ENCODE data around the gene GGNBP2. TPM values are rescaled to one million over a fixed set of nuclear protein-coding genes. Genes with fewer than 3 reads are reported as not detected.

Gene GGNBP2
- total RNA-seq, 2 donors from 2014 or later: 36.3 to 43.8 TPM

DNA sequence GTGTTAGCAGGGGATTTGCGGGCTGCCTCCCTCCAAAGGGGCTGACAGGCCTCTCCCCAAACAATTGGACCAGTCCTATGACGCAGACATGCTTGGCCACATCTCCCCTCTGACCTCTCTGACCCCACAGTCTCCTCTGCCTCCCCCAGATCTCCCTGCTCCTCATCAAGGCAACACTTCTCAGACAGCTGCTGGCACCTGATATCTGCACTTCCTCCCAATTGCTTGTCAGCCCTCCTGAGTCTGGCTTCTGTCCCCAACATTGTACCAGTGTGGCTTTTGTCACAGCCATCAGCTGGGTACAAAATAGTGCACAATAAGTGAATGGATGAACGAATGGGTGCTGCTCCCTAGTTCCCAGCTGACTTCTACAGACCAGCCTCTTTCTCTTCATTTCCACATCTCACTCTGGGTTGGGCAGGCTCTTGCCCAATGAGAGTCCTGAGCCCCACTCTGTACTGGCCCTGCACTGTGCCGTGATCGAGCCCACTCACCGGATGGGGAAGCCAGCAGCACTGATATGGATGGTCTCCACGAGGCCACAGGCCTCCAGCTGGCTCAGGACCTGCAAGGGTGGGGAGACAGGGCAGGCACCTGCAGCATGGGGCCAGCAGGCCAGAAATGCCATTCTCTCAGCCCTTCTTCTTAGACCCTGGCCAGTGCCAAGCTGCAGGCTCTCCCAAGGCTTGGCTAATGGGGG, 41.1 kb upstream of the GGNBP2 start:
- no peaks in the 10 kb centered on the region for H3K4me1 ChIP-seq
- ATAC-seq (no peak), DNase-seq (no peak)
- H3K9me3 ChIP-seq: no peaks in the 10 kb centered on the region
- no peak overlapping the region for H3K27ac ChIP-seq
- TF ChIP-seq, protein P1, sequence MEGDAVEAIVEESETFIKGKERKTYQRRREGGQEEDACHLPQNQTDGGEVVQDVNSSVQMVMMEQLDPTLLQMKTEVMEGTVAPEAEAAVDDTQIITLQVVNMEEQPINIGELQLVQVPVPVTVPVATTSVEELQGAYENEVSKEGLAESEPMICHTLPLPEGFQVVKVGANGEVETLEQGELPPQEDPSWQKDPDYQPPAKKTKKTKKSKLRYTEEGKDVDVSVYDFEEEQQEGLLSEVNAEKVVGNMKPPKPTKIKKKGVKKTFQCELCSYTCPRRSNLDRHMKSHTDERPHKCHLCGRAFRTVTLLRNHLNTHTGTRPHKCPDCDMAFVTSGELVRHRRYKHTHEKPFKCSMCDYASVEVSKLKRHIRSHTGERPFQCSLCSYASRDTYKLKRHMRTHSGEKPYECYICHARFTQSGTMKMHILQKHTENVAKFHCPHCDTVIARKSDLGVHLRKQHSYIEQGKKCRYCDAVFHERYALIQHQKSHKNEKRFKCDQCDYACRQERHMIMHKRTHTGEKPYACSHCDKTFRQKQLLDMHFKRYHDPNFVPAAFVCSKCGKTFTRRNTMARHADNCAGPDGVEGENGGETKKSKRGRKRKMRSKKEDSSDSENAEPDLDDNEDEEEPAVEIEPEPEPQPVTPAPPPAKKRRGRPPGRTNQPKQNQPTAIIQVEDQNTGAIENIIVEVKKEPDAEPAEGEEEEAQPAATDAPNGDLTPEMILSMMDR (IDR thresholded peaks at IDR 0.05): no peak
- TF ChIP-seq POLR2A (IDR thresholded peaks at IDR 0.05): no peak
- peaks cover 0 to 10% of the 10 kb centered on the region in 2 donors for H3K36me3 ChIP-seq (replicated peaks in 1 of 2; ENCODE audit: insufficient read depth in 1 of 2, low read depth in 2 of 2)
- no peak overlapping the region for H3K4me3 ChIP-seq
- H3K27me3 ChIP-seq: no peaks in the 10 kb centered on the region
- intact Hi-C loops (cut with DNase I): no loop called here
- 90 to 97% methylated on average over 5 to 7 of the region's 7 CpGs for WGBS, 2 donors

GRCh38 chr17:36504156-36504545, 40.6 kb upstream of the GGNBP2 start:
- peaks cover 0 to 8% of the 10 kb centered on the region in 2 donors for H3K36me3 ChIP-seq (replicated peaks in 1 of 2; ENCODE audit: insufficient read depth in 1 of 2, low read depth in 2 of 2)
- H3K27me3 ChIP-seq: no peaks in the 10 kb centered on the region
- no peaks in the 10 kb centered on the region for H3K4me1 ChIP-seq
- intact Hi-C loops (cut with DNase I): no loop called here
- H3K27ac ChIP-seq: no peak overlapping the region
- ATAC-seq: no peak
- no peak overlapping the region for H3K4me3 ChIP-seq
- 96 to 97% methylated on average over 4 to 5 of the region's 5 CpGs for WGBS, 2 donors
- TF ChIP-seq, protein P1 (IDR thresholded peaks at IDR 0.05): no peak
- no peak for TF ChIP-seq POLR2A (IDR thresholded peaks at IDR 0.05)
- no peak for DNase-seq
- H3K9me3 ChIP-seq: no peaks in the 10 kb centered on the region

DNA sequence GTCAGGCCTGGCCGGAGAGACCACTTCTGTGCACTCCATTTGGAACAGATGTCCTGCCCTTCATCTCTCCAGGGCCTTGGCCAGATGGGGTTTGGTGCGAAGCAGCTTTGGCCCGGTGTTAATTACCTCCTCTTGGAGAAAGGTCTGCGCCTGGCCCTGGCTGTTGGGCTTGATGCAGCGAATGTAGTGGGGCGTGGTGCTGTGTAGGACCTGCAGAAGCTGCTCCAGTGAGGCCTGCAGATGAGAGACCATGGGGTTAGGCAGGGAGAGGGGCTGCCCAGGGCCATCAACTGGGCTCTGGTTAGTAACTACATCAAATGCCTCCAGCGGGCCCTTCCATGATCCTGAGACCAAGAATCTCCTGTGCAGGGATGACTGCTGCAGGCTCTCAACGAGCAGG, 39.5 kb upstream of the GGNBP2 start:
- WGBS, 2 donors: 92 to 97% methylated on average over 3 to 8 of the region's 8 CpGs
- H3K36me3 ChIP-seq (replicated peaks in 1 of 2; ENCODE audit: insufficient read depth in 1 of 2, low read depth in 2 of 2): peaks cover 0 to 8% of the 10 kb centered on the region in 2 donors
- H3K4me1 ChIP-seq: no peaks in the 10 kb centered on the region
- TF ChIP-seq POLR2A (IDR thresholded peaks at IDR 0.05): no peak
- TF ChIP-seq, protein P1 (IDR thresholded peaks at IDR 0.05): no peak
- H3K27ac ChIP-seq: no peak overlapping the region
- no peaks in the 10 kb centered on the region for H3K27me3 ChIP-seq
- H3K9me3 ChIP-seq: no peaks in the 10 kb centered on the region
- intact Hi-C loops (cut with DNase I): no loop called here
- no peak overlapping the region for H3K4me3 ChIP-seq
- no peak for DNase-seq
- no peak for ATAC-seq

GRCh38 chr17:36506249-36506826, 38.4 kb upstream of the GGNBP2 start:
- Histone ChIP-seq H3K27me3 (no peaks in the 10 kb centered on the region), H3K4me3 (no peak overlapping the region), H3K9me3 (no peaks in the 10 kb centered on the region), H3K4me1 (no peaks in the 10 kb centered on the region), H3K36me3 (replicated peaks in 1 of 2; ENCODE audit: insufficient read depth in 1 of 2, low read depth in 2 of 2) (peaks cover 0 to 8% of the 10 kb centered on the region in 2 donors), H3K27ac (no peak overlapping the region)
- DNase-seq (no peak), ATAC-seq (no peak)
- intact Hi-C loops (cut with DNase I): no loop called here
- WGBS, 2 donors: 76 to 82% methylated on average over 6 of the region's 6 CpGs
- no peak for TF ChIP-seq POLR2A (IDR thresholded peaks at IDR 0.05)
- TF ChIP-seq, protein P1 (IDR thresholded peaks at IDR 0.05): no peak

- no peak for ATAC-seq
- peaks cover 0 to 8% of the 10 kb centered on the region in 2 donors for H3K36me3 ChIP-seq (replicated peaks in 1 of 2; ENCODE audit: insufficient read depth in 1 of 2, low read depth in 2 of 2)
- H3K27me3 ChIP-seq: no peaks in the 10 kb centered on the region
- no peaks in the 10 kb centered on the region for H3K4me1 ChIP-seq
- TF ChIP-seq POLR2A (IDR thresholded peaks at IDR 0.05): no peak
- TF ChIP-seq, protein P1 (IDR thresholded peaks at IDR 0.05): no peak
- intact Hi-C loops (cut with DNase I): no loop called here
- no peaks in the 10 kb centered on the region for H3K9me3 ChIP-seq
- no peak for DNase-seq
- no peak overlapping the region for H3K4me3 ChIP-seq
- WGBS, 2 donors: 87 to 91% methylated on average over 7 to 11 of the region's 11 CpGs
- H3K27ac ChIP-seq: no peak overlapping the region
Observed at GRCh38 chr17:36506831-36507230, 37.9 kb upstream of the GGNBP2 start.

All from body of pancreas (tissue), 4 donors.